Transverse colon (tissue), 3 donors: Measurements from ENCODE around the gene ATG7.

ENCODE experiments used
- POLR2A ChIP-seq: fragments of 450-650 bp; IDR thresholded peaks from one replicate; pipeline ENCODE4 v1.6.1; 2016; ENCODE audit warnings: antibody characterized with exemption, mild to moderate bottlenecking, moderate library complexity
- TF ChIP-seq, protein P1 (sequence below), 5 experiments: fragments of 200-600 bp in 3 of 5; fragments of 450-650 bp in 2 of 5; sonication (generic) in 3 of 5; IDR thresholded peaks; 1 replicate in 2 of 5; 2 replicates in 3 of 5; pipeline ENCODE4 v1.5.1; 2016 to 2017; ENCODE audit warnings: antibody characterized with exemption in 5 of 5, inconsistent platforms in 3 of 5, mild to moderate bottlenecking in 2 of 5, moderate library complexity in 1 of 5

- TF ChIP-seq, protein P1, sequence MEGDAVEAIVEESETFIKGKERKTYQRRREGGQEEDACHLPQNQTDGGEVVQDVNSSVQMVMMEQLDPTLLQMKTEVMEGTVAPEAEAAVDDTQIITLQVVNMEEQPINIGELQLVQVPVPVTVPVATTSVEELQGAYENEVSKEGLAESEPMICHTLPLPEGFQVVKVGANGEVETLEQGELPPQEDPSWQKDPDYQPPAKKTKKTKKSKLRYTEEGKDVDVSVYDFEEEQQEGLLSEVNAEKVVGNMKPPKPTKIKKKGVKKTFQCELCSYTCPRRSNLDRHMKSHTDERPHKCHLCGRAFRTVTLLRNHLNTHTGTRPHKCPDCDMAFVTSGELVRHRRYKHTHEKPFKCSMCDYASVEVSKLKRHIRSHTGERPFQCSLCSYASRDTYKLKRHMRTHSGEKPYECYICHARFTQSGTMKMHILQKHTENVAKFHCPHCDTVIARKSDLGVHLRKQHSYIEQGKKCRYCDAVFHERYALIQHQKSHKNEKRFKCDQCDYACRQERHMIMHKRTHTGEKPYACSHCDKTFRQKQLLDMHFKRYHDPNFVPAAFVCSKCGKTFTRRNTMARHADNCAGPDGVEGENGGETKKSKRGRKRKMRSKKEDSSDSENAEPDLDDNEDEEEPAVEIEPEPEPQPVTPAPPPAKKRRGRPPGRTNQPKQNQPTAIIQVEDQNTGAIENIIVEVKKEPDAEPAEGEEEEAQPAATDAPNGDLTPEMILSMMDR (IDR thresholded peaks at IDR 0.05): no peak
- TF ChIP-seq POLR2A: no peak
These were observed 140.9 kb downstream of the ATG7 start for GRCh38 chr3:11413071-11413470.
